GM18507 (cell line): Measurements from ENCODE around the gene SYNPO2.
"Not testable (repeated sequence)": the region's sequence is repeated elsewhere in the genome, so short reads cannot be mapped to it uniquely, and the experiment has no call there.

Source experiments
- DNase-seq: peaks from one replicate; pipeline ENCODE4 v3.0.0; 2011; ENCODE audit warnings: low read depth; ENCODE audit not compliant: insufficient read length; ENCODE audit errors: extremely low spot score
- FAIRE-seq: peaks from 2 replicates; lab custom pipeline; 2011; peaks lifted over from hg19 to GRCh38; lab: Jason Lieb, UNC

The SYNPO2 gene

DNA sequence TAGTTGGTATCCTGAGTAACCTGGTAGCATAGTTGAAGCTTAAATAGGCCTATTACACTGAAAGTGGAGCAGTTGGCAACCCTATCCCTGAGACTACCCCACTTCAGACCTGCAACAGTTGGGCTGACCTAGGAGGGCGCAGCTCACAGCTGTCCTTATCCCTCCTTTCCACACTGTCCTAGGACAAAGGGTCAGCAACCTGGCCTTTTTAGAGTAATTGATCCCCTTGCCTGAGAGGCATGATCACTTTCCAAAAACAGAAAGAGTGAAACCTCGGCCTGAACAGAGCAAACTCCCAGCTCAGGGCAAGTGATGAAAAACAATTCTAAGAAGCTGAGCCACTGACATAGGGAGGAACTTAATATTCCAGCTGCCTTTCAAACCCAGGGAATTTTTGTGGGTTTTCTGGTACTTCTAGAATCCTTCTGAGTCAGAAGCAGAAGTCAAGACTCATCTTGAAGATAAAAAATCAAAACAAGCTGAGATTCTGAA, 152.1 kb downstream of the SYNPO2 start:
- no peak for FAIRE-seq

DNA sequence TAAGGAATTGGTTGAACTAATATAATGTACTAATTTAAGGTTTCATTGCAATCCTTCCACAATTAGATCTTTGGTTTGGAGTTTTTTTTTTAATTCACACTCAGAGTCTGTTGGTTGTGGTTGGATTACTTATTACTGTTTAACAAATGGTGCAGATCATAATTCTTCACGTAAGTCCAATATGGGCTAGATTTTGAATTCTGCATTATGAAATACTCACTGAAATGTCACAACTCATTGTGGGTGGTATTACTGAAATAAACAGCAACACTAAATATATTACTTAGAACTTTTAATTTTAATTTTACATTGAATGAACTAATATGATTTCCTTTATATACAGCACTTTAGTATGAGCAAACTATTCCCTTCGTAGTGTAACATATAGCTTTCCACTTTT, 152.7 kb downstream of the SYNPO2 start:
- FAIRE-seq (no peak), DNase-seq (no peak)

More for the DNA sequence above, 152.1 kb downstream of the SYNPO2 start:
- DNase-seq = no peak

DNA sequence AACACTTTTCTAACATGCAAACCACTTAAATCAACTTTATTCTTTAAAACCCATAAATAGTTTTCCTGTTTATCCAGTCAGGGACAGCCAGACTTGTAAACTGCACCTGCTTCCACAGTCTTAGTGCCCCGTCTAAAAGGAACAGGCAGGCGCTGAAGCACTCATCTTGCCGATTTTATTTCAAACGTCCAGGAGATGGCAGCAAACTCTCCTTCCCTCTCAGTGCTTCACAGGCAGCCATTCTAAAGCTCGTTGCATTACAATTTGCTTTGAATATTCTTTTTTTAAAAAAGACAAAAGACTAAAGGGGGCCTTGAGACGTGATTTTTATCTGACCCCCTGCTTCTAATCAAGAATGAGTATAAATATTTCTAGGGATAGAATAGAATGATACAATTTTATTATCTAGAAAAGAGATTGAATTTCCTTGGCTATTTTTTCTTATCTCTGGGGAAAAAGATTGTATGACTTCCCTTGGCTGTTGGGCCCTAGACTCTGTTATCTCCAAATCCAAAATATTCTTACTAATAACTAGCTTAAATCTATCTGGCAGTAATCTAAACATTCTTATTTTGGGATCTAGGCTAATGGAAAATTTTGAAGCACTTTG, 153.4 kb downstream of the SYNPO2 start:
- DNase-seq = peak; percentile 38

DNA sequence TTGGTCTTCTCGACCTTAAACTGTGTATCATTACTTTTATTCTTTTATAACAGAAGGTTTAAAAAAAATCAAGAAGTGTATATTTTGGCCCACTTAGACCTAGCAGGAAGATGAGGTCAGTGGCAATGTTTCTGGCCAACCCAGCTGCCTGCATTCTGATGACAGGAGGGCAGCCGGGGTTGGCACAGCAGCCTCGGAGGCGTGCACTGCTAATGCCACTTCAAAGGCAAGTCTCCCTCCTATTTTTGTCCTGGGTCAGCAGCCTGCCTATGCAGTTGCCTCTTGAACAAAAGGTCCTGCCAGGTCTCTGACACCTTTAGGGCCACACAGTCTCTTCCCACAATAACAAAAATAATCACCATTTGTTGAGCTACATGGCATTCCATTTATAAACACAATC, 157.6 kb downstream of the SYNPO2 start:
- FAIRE-seq = no peak
- DNase-seq = no peak

More for the DNA sequence above, 153.4 kb downstream of the SYNPO2 start:
- FAIRE-seq = peak; percentile 88

DNA sequence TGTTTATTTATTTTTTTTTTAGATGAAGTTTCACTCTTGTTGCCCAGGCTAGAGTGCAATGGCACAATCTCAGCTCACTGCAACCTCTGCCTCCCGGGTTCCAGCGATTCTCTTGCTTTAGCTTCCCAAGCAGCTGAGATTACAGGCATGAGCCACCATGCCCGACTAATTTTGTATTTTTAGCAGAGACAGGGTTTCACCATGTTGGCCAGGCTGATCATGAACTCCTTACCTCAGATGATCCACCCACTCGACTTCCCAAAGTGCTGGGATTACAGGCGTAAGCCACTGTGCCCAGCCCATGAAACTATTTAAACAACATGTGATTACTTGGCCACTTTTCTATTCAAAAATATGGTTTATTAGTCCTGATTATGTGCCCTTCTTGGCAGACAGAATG, 158.4 kb downstream of the SYNPO2 start:
- not testable (repeated sequence) for FAIRE-seq, DNase-seq

DNA sequence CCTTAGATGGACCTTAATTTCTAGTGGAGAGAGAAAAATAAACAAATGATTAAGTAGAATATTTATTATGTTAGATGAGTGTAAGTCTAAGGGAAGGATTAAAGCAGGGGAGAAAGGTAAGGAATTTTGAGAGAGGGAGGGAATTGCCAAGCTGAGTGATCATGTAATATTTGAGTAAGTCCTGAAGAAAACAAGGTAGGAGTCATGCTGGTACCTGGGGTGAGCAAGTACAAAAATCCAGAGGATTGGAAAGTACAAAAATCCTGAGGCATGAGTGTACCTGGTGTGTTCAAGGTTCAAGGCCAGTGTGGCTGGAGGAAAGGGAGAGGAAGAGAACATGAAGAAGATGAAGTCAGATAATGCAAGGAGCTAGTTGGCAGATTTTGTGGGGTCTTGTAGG, 159.8 kb downstream of the SYNPO2 start:
- DNase-seq = no peak
- FAIRE-seq = no peak

DNA sequence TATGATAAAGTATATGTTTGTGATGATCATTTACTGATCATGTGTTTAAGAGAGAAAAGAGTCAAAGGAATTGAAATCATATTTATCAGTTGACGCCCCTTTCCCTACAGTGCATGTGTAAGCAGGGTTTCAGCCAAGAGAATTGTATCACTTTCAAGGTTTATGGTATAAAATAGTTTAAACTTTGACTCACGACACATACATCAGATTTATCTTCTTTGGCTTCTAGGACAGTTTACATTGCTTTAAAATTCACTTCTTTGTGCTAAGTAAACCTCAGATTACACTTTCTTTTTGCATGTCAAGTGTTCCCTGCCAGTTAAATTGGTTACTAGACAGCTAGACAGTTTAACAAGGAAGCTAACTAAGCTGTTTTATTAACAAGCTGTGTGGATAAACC, 160.7 kb downstream of the SYNPO2 start:
- no peak for FAIRE-seq
- no peak for DNase-seq

DNA sequence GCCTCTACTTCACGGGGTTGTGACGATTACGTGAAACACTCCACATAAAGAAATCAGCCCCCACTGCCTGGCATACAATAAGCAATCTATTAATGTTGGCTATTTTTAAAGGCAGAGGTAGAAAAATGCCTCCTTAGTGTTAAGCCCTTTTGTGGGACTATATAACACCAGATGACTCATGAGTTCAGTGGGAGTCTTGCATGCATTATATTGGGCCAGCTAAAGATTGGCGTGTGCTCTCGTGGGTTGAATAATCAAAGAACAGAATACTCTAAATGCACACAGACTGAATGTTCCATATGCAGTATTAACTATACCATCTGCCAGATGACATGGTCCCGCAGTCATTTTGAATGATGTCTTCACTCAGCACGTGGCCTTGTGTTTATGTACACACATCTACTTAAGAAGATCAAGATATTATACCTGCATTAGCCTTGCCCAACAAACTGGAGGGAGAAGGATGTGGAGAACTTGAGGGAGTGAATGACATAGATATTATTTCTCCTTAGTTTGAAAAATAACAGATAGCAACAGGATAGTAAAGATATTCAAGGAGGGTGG, 162.0 kb downstream of the SYNPO2 start:
- no peak for FAIRE-seq
- no peak for DNase-seq

DNA sequence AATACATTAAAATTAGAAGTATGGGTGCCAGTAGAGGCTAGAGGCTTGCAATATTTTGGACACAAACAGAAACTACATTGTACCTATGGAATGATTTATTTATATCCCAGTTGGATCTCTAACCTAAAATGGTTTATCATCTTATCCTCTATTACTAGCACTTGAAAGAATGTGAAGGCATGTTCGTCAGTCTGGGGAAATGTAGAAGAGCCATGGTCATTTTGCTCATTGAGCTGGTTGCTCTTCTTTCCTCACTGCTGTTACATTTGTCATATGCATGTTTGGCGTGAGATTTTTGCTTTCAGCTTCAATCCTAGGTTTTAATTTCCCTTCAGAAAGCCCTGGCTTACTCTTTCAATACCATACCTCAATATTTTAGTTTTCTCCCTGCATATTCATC, 164.6 kb downstream of the SYNPO2 start:
- FAIRE-seq (no peak), DNase-seq (no peak)

DNA sequence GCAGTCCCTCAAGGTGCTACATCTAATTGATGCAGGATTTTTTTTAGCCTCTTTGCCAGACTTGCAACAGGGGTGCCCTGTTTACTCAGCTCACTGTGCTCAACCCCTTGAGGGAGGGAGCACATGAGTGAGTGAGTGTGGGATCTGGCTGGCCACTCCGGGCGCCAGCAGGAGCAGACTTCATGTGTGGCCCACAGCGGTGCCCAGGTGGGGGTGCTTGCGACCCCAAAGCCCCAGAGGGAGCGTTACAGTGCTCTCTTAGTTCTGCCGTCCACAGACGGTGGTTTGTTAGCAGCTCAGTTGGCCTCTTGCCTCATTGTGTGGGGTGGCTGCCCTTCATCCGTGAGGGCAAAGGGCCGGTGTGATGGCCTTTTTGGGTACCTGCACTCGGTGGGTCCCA, 165.3 kb downstream of the SYNPO2 start:
- FAIRE-seq = no peak
- DNase-seq = no peak

DNA sequence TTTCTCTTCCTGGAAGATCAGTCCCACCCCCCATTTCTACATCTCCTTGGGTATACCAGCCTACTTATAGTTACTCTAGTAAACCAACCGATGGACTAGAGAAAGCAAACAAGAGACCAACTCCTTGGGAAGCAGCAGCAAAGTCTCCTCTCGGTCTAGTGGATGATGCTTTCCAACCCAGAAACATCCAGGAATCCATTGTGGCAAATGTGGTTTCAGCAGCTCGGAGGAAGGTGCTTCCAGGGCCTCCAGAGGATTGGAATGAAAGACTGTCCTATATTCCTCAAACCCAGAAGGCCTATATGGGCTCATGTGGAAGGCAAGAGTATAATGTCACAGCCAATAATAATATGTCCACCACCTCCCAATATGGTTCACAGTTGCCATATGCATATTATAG, 168.8 kb downstream of the SYNPO2 start:
- no peak for DNase-seq
- no peak for FAIRE-seq

DNA sequence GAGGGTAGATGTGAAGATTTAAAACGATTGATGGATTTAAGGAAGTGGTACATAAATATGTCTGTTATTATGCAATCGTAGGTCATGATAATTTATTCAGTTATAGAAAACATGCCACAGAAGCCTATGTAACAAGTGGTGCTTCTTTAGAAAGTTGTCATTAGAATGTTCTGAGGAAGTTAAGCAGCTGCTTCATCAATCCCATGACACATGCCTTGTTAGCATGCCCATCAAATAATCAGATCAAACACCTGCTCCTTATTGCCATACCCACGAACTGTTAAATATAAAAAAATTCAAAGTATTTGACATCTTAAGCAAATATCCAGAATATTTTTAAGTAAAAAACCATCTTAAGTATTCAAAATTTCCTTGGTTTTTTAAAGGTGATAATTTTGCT, 170.6 kb downstream of the SYNPO2 start:
- FAIRE-seq = no peak
- no peak for DNase-seq

DNA sequence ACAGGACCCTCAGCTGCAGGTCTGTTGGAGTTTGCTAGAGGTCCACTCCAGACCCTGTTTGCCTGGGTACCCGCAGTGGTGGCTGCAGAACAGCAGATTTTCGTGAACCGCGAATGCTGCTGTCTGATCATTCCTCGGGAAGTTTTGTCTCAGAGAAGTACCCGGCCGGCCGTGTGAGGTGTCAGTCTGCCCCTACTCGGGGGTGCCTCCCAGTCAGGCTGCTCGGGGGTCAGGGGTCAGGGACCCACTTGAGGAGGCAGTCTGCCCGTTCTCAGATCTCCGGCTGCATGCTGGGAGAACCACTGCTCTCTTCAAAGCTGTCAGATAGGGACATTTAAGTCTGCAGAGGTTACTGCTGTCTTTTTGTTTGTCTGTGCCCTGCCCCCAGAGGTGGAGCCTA, 178.5 kb downstream of the SYNPO2 start:
- not testable (repeated sequence) for DNase-seq, FAIRE-seq

DNA sequence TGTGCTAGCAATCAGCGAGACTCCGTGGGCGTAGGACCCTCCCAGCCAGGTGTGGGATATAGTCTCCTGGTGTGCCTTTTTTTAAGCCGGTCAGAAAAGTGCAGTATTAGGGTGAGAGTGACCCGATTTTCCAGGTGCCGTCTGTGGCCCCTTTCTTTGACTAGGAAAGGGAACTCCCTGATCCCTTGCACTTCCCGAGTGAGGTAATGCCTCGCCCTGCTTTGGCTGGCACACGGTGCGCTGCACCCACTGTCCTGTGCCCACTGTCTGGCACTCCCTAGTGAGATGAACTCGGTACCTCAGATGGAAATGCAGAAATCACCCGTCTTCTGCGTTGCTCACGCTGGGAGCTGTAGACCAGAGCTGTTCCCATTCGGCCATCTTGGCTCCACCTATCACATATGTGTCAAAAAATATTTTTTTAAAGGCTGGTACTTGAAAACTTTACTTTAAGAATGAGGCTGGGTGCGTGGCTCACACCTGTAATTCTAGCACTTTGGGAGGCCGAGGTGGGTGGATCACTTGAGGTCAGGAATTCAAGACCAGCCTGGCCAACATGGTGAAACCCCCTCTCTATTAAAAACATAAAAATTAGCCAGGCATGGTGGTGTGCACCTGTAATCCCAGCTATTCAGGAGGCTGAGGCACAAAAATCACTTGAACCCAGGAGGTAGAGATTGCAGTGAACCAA, 179.2 kb downstream of the SYNPO2 start:
- not testable (repeated sequence) for FAIRE-seq, DNase-seq

DNA sequence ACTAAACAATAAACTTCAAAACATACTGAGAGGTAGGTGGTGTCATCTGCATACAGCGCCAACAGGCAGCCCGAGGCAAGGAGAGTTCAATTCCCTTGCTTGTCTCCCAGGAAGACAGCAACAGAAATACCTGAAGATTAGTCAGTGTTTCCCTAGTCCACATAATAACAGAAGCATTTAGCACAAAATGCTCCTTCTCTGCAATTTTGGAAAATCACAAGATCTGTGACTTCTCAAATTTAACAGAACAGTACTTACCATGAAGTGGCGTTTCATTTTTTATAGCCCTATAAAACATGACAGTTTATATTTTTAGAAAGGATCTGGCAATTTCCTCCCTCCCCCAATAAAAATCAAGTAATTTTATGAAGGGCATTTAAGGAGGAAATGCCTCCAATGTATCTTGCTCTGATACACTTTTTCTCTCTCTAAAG, 179.9 kb downstream of the SYNPO2 start:
- FAIRE-seq (no peak), DNase-seq (no peak)

DNA sequence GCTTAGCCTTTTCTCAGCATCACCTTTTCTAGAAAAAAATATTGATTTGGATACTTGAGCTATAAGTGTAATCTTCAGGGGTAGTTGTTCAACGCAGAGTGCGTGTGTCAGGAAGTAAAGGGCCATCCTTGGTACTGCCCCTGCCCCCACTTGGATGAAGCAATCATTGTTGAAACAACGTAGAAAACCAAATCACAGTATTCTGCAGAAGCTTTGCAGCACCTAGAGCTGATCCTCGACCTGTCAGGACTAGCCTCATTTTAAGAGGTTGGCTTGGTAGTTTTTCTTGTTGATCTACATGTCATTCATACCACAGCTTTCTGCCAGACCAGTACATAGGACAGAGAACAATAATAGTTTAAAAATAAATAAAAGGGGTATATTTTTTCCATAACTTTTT, 181.6 kb downstream of the SYNPO2 start:
- DNase-seq (no peak), FAIRE-seq (no peak)

DNA sequence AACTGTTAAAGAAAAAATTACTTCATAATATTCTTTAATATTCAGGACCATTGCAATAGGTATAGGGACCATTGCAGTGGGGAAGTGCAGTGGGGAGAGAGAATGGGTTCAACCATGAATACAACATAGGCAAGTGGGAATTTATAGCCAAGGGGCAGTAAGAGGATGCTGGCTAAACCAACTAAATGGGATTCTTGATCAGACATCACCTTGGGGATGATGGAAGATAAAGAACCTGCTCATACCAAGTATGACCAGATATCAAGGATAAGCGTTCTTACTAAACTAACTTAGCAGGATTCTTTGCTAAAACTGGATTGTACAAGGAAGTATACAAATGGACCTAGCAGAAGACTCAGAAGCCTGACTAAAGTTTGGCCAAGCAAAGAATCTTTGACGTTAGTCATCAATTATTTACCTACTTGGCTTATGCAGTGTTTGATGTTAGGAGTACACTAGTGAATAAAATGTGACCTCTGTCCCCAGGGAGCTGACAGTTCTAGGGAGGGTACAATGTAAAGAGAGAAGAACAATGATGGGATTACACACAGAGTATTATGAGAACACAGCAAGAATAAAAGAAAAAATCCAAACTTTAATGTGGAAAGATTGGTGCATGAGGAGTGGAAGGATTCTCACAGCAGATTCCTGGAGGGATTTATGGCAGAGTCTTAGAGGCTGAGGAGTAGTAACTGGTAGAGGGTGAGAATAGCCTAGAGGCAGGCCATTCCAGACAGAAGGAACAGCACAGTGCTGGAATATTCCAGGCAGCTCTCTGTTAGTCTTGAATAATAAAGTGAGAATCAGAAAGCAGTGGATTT, 192.3 kb downstream of the SYNPO2 start:
- FAIRE-seq = no peak
- DNase-seq = no peak

DNA sequence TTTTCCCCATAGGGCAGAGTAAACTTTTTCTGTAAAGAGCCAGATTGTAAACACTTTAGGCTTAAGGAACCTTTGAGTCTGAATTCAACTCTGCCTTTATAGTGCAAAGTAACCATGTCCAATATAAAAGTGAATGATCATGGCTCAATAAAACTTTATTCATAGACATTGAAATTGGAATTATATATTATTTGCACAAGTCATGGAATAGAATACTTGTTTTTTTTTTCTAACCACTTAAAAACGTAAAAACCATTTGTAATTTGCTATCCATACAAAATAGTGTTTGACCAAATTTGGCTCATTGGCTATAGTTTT, 192.8 kb downstream of the SYNPO2 start:
- DNase-seq (no peak), FAIRE-seq (no peak)

DNA sequence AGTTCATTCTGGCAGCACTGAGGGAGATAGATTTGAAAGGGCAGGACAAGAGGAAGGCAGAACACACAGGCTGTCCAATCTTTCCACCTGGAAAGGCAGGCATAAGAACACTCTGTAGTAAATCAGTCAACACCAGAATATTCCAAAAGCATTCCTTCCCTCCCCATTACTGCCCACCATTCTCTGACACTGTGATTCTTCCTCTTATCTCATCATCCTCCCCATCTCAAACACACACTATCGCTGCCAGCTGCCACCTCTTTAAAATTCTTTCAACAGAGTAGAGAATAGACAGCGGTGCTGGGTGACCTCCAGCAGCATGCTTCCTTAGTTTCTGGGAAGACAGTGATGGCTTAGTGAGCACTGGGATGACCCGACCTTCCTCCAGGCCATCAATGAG, 193.3 kb downstream of the SYNPO2 start:
- DNase-seq (no peak), FAIRE-seq (no peak)

DNA sequence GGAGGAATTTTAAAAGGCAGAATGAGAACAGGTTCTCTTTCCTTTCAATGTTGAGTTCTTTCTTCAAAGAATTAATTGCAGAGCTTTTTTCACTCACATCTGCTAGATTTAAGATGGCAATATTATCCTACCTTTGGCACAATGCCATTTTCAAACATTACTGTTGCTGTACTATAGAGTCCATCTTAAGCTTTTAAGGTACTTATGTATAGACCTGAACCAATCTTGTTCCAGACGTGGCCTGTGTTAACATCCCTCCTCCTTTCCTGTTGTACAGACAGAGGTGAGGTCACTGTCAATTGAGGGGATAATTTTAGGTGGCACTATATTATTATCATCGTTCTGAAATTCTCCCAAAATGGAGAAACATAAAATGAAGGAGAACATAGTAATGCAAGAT, 194.0 kb downstream of the SYNPO2 start:
- DNase-seq = no peak
- FAIRE-seq = no peak
